AML-193 (cell line): ENCODE results near the gene TSEN54.

Source experiments
- DNase-seq, 2 experiments: peaks; one replicate each; lab custom pipeline; 2025; lab: John Stamatoyannopoulos, UW

Gene TSEN54

GRCh38 chr17:75503976-75504346 is 12.4 kb upstream of the TSEN54 start:
- no peak for DNase-seq

- peak; percentile 43 to 56 for DNase-seq
Observed at GRCh38 chr17:75504347-75505151, 11.8 kb upstream of the TSEN54 start.

GRCh38 chr17:75505152-75505409 is 11.2 kb upstream of the TSEN54 start:
- no peak for DNase-seq

GRCh38 chr17:75505640-75506039 is 10.7 kb upstream of the TSEN54 start:
- DNase-seq: no peak

- DNase-seq: no peak
Observed at GRCh38 chr17:75506134-75506533, 10.2 kb upstream of the TSEN54 start.

GRCh38 chr17:75506888-75507287 is 9.4 kb upstream of the TSEN54 start:
- DNase-seq: no peak

DNA sequence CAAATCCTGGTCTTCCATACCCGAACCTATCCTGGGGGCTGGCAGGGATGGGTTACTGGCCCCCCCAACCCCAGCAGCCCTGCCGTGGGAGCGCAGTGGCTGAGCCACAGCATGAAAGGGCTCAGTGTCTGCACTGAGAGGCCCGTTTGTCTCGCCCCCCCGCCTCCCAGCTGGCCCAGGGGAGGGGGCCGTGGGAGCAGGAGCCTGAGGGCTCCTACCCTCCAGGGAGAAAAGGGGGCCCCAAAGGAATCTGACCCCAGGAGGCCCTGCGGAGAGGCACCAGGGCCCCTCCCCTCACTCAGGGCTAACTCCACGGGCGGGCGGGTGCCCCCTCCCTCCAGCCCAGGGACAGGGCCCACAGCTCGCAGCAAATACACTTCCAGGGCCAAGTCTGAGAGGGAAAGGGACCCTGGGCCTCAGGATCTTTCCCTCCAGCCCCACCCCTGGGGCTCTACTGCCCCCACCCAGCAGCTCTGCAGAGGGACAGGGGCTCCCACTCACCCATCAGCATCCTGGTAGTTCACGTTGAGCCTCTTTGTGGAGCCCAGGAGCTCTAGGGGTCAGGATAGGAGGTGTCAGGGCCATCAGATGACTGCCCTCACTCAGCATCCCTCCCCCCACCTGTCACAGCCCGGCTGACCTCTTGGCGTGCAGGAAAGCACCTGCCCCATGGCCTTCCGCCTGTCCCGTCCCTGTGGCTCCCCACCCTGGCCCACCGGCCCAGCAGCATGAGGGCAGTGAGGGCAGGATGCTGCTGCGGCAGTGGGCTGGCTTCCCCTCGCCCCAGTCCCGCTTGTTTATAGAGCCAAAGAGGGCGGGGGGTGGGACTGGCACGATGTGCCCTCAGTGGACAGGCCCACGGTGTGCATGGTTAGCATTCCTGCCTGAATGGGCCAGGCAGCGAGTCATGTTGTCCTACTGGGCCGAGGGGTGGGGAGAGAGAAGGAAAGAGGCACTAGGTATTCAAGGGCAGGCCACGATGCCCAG is 8.3 kb upstream of the TSEN54 start:
- no peak for DNase-seq

GRCh38 chr17:75508931-75509361 is 7.4 kb upstream of the TSEN54 start:
- DNase-seq: no peak

DNA sequence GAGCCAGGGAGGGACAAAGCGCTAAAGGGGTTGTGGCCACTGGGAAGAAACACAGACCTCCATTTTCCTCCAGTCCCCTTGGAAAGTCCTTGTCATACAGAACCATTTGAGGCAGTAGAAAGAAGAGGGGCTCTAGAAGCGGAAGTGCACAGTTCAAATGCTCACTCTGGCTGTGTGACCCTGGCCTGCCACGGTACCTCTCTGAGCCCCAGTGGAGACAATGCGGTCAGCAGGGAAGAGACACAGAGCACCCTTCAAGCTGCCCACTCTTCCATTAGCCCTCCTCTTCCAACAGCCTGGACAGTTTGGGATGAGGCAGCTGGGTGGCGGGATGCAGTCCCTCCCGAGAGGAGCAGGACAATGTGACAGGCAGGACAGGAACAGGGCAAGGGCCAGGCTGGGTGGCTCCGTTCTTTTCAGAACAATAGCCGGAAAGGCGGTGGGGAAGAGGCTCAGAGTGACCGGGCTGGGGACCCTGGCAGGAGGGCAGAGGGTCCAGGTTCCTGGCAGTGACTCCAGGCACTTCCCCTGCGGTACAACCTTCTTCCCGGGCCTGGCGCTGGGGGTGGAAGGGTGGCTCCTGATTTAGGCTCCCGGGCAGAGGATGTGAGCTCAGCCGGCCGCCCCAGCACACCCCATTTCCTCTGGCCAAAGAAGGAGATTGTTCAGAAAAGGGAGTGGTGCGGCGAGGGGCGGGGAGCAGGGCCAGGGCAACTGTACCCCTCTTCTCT is 6.6 kb upstream of the TSEN54 start:
- DNase-seq: no peak

DNA sequence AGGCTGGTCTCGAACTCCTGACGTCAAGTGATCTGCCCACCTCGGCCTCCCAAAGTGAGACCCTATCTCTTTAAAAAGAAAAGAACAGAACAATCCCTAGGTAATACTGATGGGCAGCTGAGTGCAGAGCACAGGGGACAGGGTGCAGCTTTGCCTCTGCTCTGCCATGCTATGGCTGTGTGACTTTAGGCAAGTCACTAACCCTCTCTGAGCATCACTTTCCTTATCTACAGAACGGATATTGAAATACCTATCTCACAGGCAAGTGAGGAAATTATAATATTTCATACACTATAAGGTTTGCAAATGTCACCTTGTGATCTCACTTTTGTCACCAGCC is 5.1 kb upstream of the TSEN54 start:
- no peak for DNase-seq

GRCh38 chr17:75511610-75512575 is 4.4 kb upstream of the TSEN54 start:
- DNase-seq: no peak

GRCh38 chr17:75512926-75513640 is 3.2 kb upstream of the TSEN54 start:
- no peak for DNase-seq

GRCh38 chr17:75513641-75514000 is 2.7 kb upstream of the TSEN54 start:
- DNase-seq: no peak

GRCh38 chr17:75514299-75514918 is 1.9 kb upstream of the TSEN54 start:
- no peak for DNase-seq

GRCh38 chr17:75514919-75515495 is 1.3 kb upstream of the TSEN54 start:
- DNase-seq: no peak

GRCh38 chr17:75515496-75516254 is 653 bp upstream of the TSEN54 start, which contains the start of gene CASKIN2:
Gene CASKIN2 (minus strand): TSS chr17:75515537. CDS start chr17:75513804, 1,733 bp downstream.
- DNase-seq: peak; percentile 76 to 81

- DNase-seq: peak in 1 of 2 experiments; percentile 30
Observed at GRCh38 chr17:75516619-75517296, 430 bp downstream of the TSEN54 start.

GRCh38 chr17:75517297-75517865 is 1.1 kb downstream of the TSEN54 start:
- peak in 1 of 2 experiments; percentile 19 for DNase-seq
